ENCODE results near the gene ACOX1. TPM values are rescaled to one million over a fixed set of nuclear protein-coding genes. Genes with fewer than 3 reads are reported as not detected.

ACOX1 gene
- total and polyA plus RNA-seq, 2 of the 13 experiments (the other 11 are each of a cell fraction or from before 2014, with no cell fraction given) = 86.4 to 120 TPM

GRCh38 chr17:76027159-76027839 lies 48.3 kb upstream of the ACOX1 start, which contains the start of gene EVPL (continued):
- no peak for TF ChIP-seq ZNF674 (CRISPR knock-in tag; IDR thresholded peaks at IDR 0.05; ENCODE audit: low read depth)
- no peak for TF ChIP-seq RORA (CRISPR knock-in tag; IDR thresholded peaks at IDR 0.05)
- no peak for TF ChIP-seq ZNF530 (CRISPR knock-in tag; IDR thresholded peaks at IDR 0.05; ENCODE audit: low read depth)
- 0 out of 2 replicates have a peak, but pooled peaks have one; percentile 32 for TF ChIP-seq REPIN1 (CRISPR knock-in tag; IDR thresholded peaks at IDR 0.05; ENCODE audit: borderline replicate concordance, low read depth)
- peak; percentile 67; the same call in 1 of the 2 replicates for TF ChIP-seq TARDBP (CRISPR knock-in tag; IDR thresholded peaks at IDR 0.05)
- no peak for TF ChIP-seq RAD21 (CRISPR knock-in tag; IDR thresholded peaks at IDR 0.05)
- no peak for TF ChIP-seq U2AF2 (IDR thresholded peaks at IDR 0.05; ENCODE audit: low read depth, low read length)
- TF ChIP-seq ZMAT3 (CRISPR knock-in tag; conservative IDR thresholded peaks at IDR 0.05) = no peak
- no peak for TF ChIP-seq RFX1 (IDR thresholded peaks at IDR 0.05)
- no peak for TF ChIP-seq ZNF264 (CRISPR knock-in tag; IDR thresholded peaks at IDR 0.05)
- TF ChIP-seq ATRX (CRISPR knock-in tag; IDR thresholded peaks at IDR 0.05; ENCODE audit: borderline replicate concordance) = no peak
- TF ChIP-seq ZBTB1 (CRISPR knock-in tag; IDR thresholded peaks at IDR 0.05; ENCODE audit: borderline replicate concordance) = no peak
- TF ChIP-seq, protein P1, sequence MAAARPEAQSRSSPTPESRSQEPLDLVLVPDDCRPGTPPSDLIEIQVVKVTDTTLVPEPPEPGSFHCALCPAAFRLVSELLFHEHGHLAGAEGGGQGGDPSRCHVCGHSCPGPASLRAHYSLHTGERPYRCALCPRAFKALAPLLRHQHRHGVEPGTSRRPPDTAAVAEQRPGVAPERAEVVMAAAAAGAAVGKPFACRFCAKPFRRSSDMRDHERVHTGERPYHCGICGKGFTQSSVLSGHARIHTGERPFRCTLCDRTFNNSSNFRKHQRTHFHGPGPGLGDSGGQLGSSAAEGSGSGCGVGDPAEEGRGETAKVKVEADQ (CRISPR knock-in tag; IDR thresholded peaks at IDR 0.05; ENCODE audit: borderline replicate concordance) = no peak
- no peak for TF ChIP-seq ZNF761 (CRISPR knock-in tag; conservative IDR thresholded peaks at IDR 0.05)
- TF ChIP-seq KAT2B (IDR thresholded peaks at IDR 0.05; ENCODE audit: borderline replicate concordance, low read depth, low read length) = no peak
- TF ChIP-seq, protein P2, sequence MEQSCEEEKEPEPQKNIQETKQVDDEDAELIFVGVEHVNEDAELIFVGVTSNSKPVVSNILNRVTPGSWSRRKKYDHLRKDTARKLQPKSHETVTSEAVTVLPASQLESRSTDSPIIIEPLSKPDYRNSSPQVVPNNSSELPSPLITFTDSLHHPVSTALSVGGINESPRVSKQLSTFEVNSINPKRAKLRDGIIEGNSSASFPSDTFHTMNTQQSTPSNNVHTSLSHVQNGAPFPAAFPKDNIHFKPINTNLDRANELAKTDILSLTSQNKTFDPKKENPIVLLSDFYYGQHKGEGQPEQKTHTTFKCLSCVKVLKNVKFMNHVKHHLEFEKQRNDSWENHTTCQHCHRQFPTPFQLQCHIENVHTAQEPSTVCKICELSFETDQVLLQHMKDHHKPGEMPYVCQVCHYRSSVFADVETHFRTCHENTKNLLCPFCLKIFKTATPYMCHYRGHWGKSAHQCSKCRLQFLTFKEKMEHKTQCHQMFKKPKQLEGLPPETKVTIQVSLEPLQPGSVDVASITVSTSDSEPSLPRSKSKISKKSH (CRISPR knock-in tag; IDR thresholded peaks at IDR 0.05; ENCODE audit: borderline replicate concordance) = peak; percentile 93
- no peak for TF ChIP-seq NR3C1 (CRISPR knock-in tag; IDR thresholded peaks at IDR 0.05)
- no peak for TF ChIP-seq MED13 (CRISPR knock-in tag; IDR thresholded peaks at IDR 0.05)
- no peak for TF ChIP-seq MAFK (conservative IDR thresholded peaks at IDR 0.05 in 1 of 2, IDR thresholded peaks at IDR 0.05 in 1 of 2; ENCODE audit: low read length in 2 of 2)
- no peak for TF ChIP-seq EZH2 (conservative IDR thresholded peaks at IDR 0.05; ENCODE audit: low read depth, low read length)
- TF ChIP-seq, protein P3, sequence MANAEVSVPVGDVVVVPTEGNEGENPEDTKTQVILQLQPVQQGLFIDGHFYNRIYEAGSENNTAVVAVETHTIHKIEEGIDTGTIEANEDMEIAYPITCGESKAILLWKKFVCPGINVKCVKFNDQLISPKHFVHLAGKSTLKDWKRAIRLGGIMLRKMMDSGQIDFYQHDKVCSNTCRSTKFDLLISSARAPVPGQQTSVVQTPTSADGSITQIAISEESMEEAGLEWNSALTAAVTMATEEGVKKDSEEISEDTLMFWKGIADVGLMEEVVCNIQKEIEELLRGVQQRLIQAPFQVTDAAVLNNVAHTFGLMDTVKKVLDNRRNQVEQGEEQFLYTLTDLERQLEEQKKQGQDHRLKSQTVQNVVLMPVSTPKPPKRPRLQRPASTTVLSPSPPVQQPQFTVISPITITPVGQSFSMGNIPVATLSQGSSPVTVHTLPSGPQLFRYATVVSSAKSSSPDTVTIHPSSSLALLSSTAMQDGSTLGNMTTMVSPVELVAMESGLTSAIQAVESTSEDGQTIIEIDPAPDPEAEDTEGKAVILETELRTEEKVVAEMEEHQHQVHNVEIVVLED (CRISPR knock-in tag; IDR thresholded peaks at IDR 0.05; ENCODE audit: borderline replicate concordance) = no peak
- TF ChIP-seq ZNF616 (CRISPR knock-in tag; IDR thresholded peaks at IDR 0.05; ENCODE audit: low read depth) = no peak; the same call in 1 of the 2 replicates
- TF ChIP-seq TCF7L2 (IDR thresholded peaks at IDR 0.05; ENCODE audit: low read depth, low read length) = no peak
- no peak for TF ChIP-seq TOPORS (CRISPR knock-in tag; IDR thresholded peaks at IDR 0.05)
- peak; percentile 62; the same call in 1 of the 2 replicates for TF ChIP-seq MED1 (CRISPR knock-in tag; IDR thresholded peaks at IDR 0.05)
- TF ChIP-seq NFIB (CRISPR knock-in tag; IDR thresholded peaks at IDR 0.05; ENCODE audit: borderline replicate concordance) = no peak
- TF ChIP-seq ZFP62 (CRISPR knock-in tag; IDR thresholded peaks at IDR 0.05) = no peak
